Suprapubic skin (tissue), 4 donors: ENCODE data around the gene RIIAD1. TPM values are rescaled to one million over a fixed set of nuclear protein-coding genes. Genes with fewer than 3 reads are reported as not detected.

Source experiments
- DNase-seq, 2 donors: peaks; one replicate each; pipeline ENCODE4 v3.0.0-alpha.2; 2019; ENCODE audit warnings: low spot score in 2 of 2
- H3K27ac ChIP-seq: fragments of 200-600 bp; sonication (generic); one replicate; pipeline ENCODE4 v1.5.1; 2019
- H3K27me3 ChIP-seq: fragments of 200-600 bp; sonication (generic); one replicate; pipeline ENCODE4 v1.5.1; 2019
- H3K36me3 ChIP-seq: fragments of 200-600 bp; sonication (generic); one replicate; pipeline ENCODE4 v1.5.1; 2019
- H3K4me1 ChIP-seq: fragments of 200-600 bp; sonication (generic); one replicate; pipeline ENCODE4 v1.5.1; 2019
- H3K4me3 ChIP-seq: fragments of 200-600 bp; sonication (generic); one replicate; pipeline ENCODE4 v1.5.1; 2019; ENCODE audit warnings: mild to moderate bottlenecking
- H3K9me3 ChIP-seq: fragments of 200-600 bp; sonication (generic); one replicate; pipeline ENCODE4 v1.5.1; 2019
- EP300 ChIP-seq: sonication (generic); formaldehyde crosslinking; IDR thresholded peaks from one replicate; pipeline ENCODE4 v1.6.1; 2017; ENCODE audit warnings: antibody characterized with exemption
- POLR2A ChIP-seq, 2 donors: fragments of 450-650 bp; IDR thresholded peaks; one replicate each; pipeline ENCODE4 v1.6.1; 2017; ENCODE audit warnings: antibody characterized with exemption in 2 of 2, mild to moderate bottlenecking in 2 of 2, moderate library complexity in 2 of 2
- POLR2AphosphoS5 ChIP-seq, 3 donors: sonication (generic); formaldehyde crosslinking; IDR thresholded peaks; one replicate each; pipeline ENCODE4 v1.6.1; 2017; ENCODE audit warnings: antibody characterized with exemption in 3 of 3
- WGBS: methylation state at CpG from one replicate; pipeline ENCODE4 v1.1.5; 2018; 5-methylcytosine and 5-hydroxymethylcytosine counted together
- total RNA-seq, 4 donors: library from RNA; depleted of rRNA; stranded (reverse); fragments of >200 nt; gene quantifications; one replicate each; pipeline ENCODE4 v1.1.0, GENCODE V29; 2016
- TF ChIP-seq, protein P1 (sequence below), 2 donors: fragments of 200-600 bp in 1 of 2; fragments of 450-650 bp in 1 of 2; sonication (generic) in 1 of 2; IDR thresholded peaks; one replicate each; pipeline ENCODE4 v1.5.1; 2016 to 2019; ENCODE audit warnings: antibody characterized with exemption in 2 of 2, mild to moderate bottlenecking in 1 of 2, moderate library complexity in 1 of 2

RIIAD1 gene
- total RNA-seq, 4 donors from 2014 or later = not detected

- Histone ChIP-seq H3K36me3 (no peaks in the 10 kb centered on the region), H3K27me3 (no peaks in the 10 kb centered on the region), H3K4me3 (no peak overlapping the region), H3K27ac (no peak overlapping the region), H3K9me3 (no peaks in the 10 kb centered on the region), H3K4me1 (peaks cover 19% of the 10 kb centered on the region)
- peak in 1 of 2 donors; percentile 15 for DNase-seq
- TF ChIP-seq POLR2A (IDR thresholded peaks at IDR 0.05) = no peak
- no peak for TF ChIP-seq EP300
- TF ChIP-seq, protein P1, sequence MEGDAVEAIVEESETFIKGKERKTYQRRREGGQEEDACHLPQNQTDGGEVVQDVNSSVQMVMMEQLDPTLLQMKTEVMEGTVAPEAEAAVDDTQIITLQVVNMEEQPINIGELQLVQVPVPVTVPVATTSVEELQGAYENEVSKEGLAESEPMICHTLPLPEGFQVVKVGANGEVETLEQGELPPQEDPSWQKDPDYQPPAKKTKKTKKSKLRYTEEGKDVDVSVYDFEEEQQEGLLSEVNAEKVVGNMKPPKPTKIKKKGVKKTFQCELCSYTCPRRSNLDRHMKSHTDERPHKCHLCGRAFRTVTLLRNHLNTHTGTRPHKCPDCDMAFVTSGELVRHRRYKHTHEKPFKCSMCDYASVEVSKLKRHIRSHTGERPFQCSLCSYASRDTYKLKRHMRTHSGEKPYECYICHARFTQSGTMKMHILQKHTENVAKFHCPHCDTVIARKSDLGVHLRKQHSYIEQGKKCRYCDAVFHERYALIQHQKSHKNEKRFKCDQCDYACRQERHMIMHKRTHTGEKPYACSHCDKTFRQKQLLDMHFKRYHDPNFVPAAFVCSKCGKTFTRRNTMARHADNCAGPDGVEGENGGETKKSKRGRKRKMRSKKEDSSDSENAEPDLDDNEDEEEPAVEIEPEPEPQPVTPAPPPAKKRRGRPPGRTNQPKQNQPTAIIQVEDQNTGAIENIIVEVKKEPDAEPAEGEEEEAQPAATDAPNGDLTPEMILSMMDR (IDR thresholded peaks at IDR 0.05) = no peak
- no peak for TF ChIP-seq POLR2AphosphoS5 (IDR thresholded peaks at IDR 0.05)
- 73% methylated on average over 2 of the region's 2 CpGs for WGBS
Measured at GRCh38 chr1:151737026-151737425, 15.7 kb downstream of the RIIAD1 start.

GRCh38 chr1:151737479-151737878 is 16.2 kb downstream of the RIIAD1 start:
- no peaks in the 10 kb centered on the region for H3K9me3 ChIP-seq
- TF ChIP-seq POLR2AphosphoS5 (IDR thresholded peaks at IDR 0.05) = no peak
- no peak for TF ChIP-seq EP300
- TF ChIP-seq, protein P1 (IDR thresholded peaks at IDR 0.05) = no peak
- no peak for TF ChIP-seq POLR2A (IDR thresholded peaks at IDR 0.05)
- H3K36me3 ChIP-seq = no peaks in the 10 kb centered on the region
- no peak overlapping the region for H3K4me3 ChIP-seq
- H3K27ac ChIP-seq = no peak overlapping the region
- DNase-seq = no peak
- peaks cover 19% of the 10 kb centered on the region for H3K4me1 ChIP-seq
- H3K27me3 ChIP-seq = no peaks in the 10 kb centered on the region

DNA sequence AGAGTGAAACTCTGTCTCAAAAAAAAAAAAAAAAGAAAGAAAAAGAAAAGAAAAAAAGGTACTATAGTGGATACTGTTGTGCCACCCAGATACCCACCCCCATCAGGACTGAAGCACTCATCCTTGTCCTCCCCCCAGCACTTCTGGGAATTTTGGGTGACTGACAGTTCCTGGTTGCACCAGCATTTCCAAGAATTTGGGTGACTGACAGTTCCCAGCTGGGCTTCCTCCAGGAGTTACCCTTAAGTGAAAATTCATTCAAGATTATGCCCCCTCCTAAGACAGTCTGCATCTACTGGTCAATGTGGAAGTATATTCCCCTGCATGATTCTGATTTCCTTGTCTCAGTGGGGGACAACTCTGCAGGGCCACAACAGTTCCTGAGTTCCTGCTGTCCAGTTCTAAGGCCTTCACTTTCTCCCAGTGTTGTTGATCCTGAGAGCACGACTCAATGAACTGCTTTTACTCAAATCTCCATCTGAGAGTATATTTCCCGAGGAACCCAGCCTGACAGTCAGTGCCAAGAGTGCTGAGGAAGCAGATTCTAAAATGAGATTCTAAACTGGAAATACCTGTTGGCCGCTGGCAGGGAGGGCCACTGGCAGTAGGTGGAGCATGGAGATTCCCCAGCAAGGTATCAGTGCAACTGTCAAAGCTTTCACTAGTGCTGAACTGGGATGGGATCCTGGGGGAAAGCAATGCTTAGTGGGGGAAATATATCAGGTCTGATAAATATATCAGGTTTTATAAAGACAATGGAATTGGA is 18.5 kb downstream of the RIIAD1 start:
- Histone ChIP-seq H3K4me1 (peaks cover 19% of the 10 kb centered on the region), H3K27me3 (no peaks in the 10 kb centered on the region), H3K9me3 (no peaks in the 10 kb centered on the region), H3K27ac (peak overlapping the region; percentile 50), H3K36me3 (no peaks in the 10 kb centered on the region), H3K4me3 (no peak overlapping the region)
- 35% methylated on average over 3 of the region's 3 CpGs for WGBS
- TF ChIP-seq, protein P1 (IDR thresholded peaks at IDR 0.05) = no peak
- no peak for TF ChIP-seq POLR2A (IDR thresholded peaks at IDR 0.05)
- TF ChIP-seq EP300 = no peak
- TF ChIP-seq POLR2AphosphoS5 (IDR thresholded peaks at IDR 0.05) = peak in 1 of 3 donors; percentile 39
- DNase-seq = peak in 1 of 2 donors; percentile 73

- no peak for TF ChIP-seq POLR2AphosphoS5 (IDR thresholded peaks at IDR 0.05)
- no peak for TF ChIP-seq POLR2A (IDR thresholded peaks at IDR 0.05)
- TF ChIP-seq, protein P1 (IDR thresholded peaks at IDR 0.05) = no peak
- no peak for TF ChIP-seq EP300
- no peaks in the 10 kb centered on the region for H3K36me3 ChIP-seq
- peaks cover 15% of the 10 kb centered on the region for H3K4me1 ChIP-seq
- peak in 1 of 2 donors; percentile 38 for DNase-seq
- H3K4me3 ChIP-seq = no peak overlapping the region
- no peak overlapping the region for H3K27ac ChIP-seq
- 83% methylated on average over 4 of the region's 4 CpGs for WGBS
- no peaks in the 10 kb centered on the region for H3K9me3 ChIP-seq
- no peaks in the 10 kb centered on the region for H3K27me3 ChIP-seq
Measured at GRCh38 chr1:151741516-151741915, 20.2 kb downstream of the RIIAD1 start.

DNA sequence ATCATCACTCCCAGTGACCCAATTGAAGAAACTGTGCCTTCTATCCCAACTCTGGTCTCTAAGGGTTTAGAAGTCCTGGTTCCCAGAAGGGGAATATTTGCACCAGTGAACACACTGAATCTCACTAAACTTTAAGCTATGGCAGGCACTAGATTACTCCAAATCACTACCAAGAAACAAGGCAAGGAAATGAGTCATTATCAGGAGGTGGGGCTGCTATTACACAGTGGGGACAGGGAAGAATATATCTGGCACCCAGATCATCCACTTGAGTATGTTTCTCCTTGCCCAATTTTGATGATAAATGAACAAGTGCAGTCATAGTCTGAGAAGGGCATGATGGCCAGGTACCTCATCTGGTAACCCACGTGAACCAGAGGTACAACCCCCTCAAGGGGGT is 35.0 kb downstream of the RIIAD1 start:
- Histone ChIP-seq H3K27ac (no peak overlapping the region), H3K27me3 (no peaks in the 10 kb centered on the region), H3K4me3 (no peak overlapping the region), H3K9me3 (no peaks in the 10 kb centered on the region), H3K36me3 (peaks cover 30% of the 10 kb centered on the region), H3K4me1 (no peaks in the 10 kb centered on the region)
- no peak for TF ChIP-seq POLR2AphosphoS5 (IDR thresholded peaks at IDR 0.05)
- no peak for TF ChIP-seq EP300
- no peak for TF ChIP-seq POLR2A (IDR thresholded peaks at IDR 0.05)
- TF ChIP-seq, protein P1 (IDR thresholded peaks at IDR 0.05) = no peak
- DNase-seq = no peak
- 90% methylated on average over 1 of the region's 1 CpG for WGBS
